Mesothelial cell of epicardium (in vitro differentiated cells): Measurements from ENCODE around the gene ZDHHC19. TPM values are rescaled to one million over a fixed set of nuclear protein-coding genes. Genes with fewer than 3 reads are reported as not detected.

Experiments
- DNase-seq, 2 experiments: peaks; one replicate each; pipeline ENCODE4 v3.0.0; 2021; ENCODE audit warnings: low spot score in 2 of 2; ENCODE audit not compliant: unreplicated experiment in 2 of 2
- H3K27ac Mint-ChIP-seq: 2 replicates; pipeline ENCODE4 v1.8.0; 2021; ENCODE audit warnings: mixed read lengths
- H3K27me3 Mint-ChIP-seq: 2 replicates; pipeline ENCODE4 v1.8.0; 2021; ENCODE audit warnings: low read depth, mixed read lengths
- H3K36me3 Mint-ChIP-seq: 2 replicates; pipeline ENCODE4 v1.8.0; 2021; ENCODE audit warnings: mixed read lengths
- H3K4me1 Mint-ChIP-seq: 2 replicates; pipeline ENCODE4 v1.8.0; 2021; ENCODE audit warnings: mixed read lengths
- H3K4me3 Mint-ChIP-seq: 2 replicates; pipeline ENCODE4 v1.8.0; 2021; ENCODE audit warnings: mild to moderate bottlenecking, moderate library complexity, mixed read lengths
- H3K9me3 Mint-ChIP-seq: 2 replicates; pipeline ENCODE4 v1.8.0; 2021; ENCODE audit warnings: mixed read lengths
- total RNA-seq: library from RNA; stranded (reverse); gene quantifications from 3 replicates; pipeline ENCODE4 v1.2.1, GENCODE V29; 2021
- TF ChIP-seq, protein P1 (sequence below): fragments of 200-600 bp; sonication (generic); IDR thresholded peaks from one replicate; pipeline ENCODE4 v1.5.0; 2021; ENCODE audit warnings: antibody characterized with exemption; ENCODE audit not compliant: unreplicated experiment

The ZDHHC19 gene
- total RNA-seq, 1 donor from 2014 or later = 0.34 TPM

GRCh38 chr3:196194542-196194915 lies 16.7 kb downstream of the ZDHHC19 start:
- H3K36me3 Mint-ChIP-seq = no peaks in the 10 kb centered on the region
- DNase-seq = no peak

DNA sequence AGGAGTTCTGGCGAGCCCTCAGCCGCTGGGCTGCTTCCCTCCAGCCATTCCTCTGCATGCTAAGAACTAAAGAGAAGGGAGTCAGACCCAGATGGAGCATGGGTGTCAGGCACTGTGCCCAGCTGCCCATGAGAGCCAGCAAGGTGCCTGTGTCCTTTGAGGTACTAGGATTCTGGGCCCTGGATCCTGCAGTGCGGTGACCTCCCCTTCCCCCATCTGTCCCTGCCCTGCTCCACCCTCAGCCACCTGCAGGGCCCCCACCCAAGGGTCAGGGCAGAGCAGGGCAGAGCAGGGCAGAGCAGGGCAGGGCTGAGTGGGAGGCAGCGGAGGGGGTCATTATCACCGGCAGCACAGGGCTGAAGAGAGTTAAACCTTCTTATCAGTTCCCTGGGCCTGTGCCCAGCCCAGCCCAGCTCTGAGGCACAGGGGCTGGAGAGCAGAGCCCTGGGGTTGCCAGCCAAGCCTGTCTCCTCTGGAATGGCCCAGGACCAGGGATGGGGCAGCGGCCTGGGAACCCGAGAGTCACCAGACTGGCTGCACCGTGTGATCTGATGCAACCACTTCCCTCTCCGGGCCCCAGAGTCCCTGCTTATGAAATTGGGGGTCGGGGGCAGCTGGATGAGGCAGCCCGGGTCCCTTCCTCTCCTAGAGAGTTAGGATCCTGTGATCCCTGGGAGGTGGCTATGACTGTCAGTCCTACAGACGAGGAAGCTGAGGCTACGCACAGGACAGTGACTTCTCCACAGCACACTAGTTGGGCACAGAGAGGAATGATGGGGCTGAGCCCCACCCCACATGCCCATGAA lies 17.3 kb downstream of the ZDHHC19 start:
- no peak for DNase-seq
- H3K4me3 Mint-ChIP-seq = no peak overlapping the region
- H3K36me3 Mint-ChIP-seq = no peaks in the 10 kb centered on the region
- no peaks in the 10 kb centered on the region for H3K27me3 Mint-ChIP-seq
- no peaks in the 10 kb centered on the region for H3K9me3 Mint-ChIP-seq
- peaks cover 7% of the 10 kb centered on the region for H3K4me1 Mint-ChIP-seq
- no peak overlapping the region for H3K27ac Mint-ChIP-seq
- TF ChIP-seq, protein P1, sequence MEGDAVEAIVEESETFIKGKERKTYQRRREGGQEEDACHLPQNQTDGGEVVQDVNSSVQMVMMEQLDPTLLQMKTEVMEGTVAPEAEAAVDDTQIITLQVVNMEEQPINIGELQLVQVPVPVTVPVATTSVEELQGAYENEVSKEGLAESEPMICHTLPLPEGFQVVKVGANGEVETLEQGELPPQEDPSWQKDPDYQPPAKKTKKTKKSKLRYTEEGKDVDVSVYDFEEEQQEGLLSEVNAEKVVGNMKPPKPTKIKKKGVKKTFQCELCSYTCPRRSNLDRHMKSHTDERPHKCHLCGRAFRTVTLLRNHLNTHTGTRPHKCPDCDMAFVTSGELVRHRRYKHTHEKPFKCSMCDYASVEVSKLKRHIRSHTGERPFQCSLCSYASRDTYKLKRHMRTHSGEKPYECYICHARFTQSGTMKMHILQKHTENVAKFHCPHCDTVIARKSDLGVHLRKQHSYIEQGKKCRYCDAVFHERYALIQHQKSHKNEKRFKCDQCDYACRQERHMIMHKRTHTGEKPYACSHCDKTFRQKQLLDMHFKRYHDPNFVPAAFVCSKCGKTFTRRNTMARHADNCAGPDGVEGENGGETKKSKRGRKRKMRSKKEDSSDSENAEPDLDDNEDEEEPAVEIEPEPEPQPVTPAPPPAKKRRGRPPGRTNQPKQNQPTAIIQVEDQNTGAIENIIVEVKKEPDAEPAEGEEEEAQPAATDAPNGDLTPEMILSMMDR = no peak

More at GRCh38 chr3:196194542-196194915, 16.7 kb downstream of the ZDHHC19 start:
- TF ChIP-seq, protein P1 = no peak
- H3K27ac Mint-ChIP-seq = no peak overlapping the region
- H3K4me1 Mint-ChIP-seq = peaks cover 7% of the 10 kb centered on the region
- no peaks in the 10 kb centered on the region for H3K9me3 Mint-ChIP-seq
- H3K4me3 Mint-ChIP-seq = no peak overlapping the region
- no peaks in the 10 kb centered on the region for H3K27me3 Mint-ChIP-seq

DNA sequence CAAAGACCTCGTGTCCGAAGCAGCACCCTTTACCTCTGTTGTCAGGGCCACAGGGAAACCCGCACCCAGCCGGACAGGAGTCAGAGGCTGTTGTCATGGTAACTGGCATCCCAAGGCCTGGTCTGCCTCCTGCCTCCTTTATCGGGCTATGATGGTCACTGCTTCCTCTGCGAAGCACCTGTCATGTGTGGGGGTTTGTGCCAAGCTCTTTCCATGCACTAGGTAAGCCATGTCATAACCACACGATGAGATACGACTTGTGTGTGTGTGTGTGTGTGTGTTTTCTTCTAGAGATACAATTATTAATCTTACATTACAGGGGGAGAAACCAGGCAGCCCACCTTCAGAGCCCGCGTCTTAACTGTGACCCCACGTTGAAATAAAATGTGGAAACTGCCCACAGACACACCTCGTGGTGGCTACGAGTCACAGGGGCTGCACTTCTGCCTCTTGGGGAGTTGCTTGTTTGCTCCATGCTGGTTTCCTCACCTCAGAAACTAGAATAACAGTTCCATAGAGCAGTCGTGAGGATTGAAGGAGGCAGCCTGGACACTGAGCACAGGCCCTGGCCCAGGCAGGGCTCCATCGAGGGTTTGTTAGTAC lies 18.0 kb downstream of the ZDHHC19 start:
- Mint-ChIP-seq H3K27me3 (no peaks in the 10 kb centered on the region), H3K27ac (no peak overlapping the region), H3K4me1 (peaks cover 7% of the 10 kb centered on the region), H3K9me3 (no peaks in the 10 kb centered on the region), H3K4me3 (no peak overlapping the region), H3K36me3 (no peaks in the 10 kb centered on the region)
- no peak for DNase-seq
- TF ChIP-seq, protein P1 = no peak

DNA sequence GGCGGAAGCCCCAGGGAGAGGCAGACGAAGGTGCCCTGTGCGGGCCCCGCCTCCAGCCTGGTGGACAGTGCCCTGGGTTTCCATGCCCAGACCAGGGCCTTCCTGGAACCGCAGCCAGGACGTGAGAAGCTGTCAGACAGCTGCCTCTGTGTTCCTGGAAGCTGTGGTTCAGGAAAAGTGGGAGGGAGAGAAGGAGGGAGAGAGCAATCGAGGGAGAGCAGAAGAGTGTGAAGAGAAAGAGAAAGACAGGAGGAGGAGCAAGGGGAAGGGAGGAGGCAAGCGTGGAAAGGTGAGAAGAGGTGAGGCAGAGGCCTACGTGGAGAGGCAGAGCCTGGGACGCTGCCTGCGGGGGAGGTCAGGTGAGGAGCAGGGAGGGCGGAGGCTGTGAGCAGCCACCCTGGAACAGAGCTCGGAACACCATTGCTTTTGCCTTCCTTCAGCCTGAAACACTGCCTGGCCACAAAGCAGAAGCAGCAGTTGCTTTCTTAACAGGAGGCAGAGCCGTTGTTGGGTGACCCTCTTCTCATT lies 18.6 kb downstream of the ZDHHC19 start:
- H3K27ac Mint-ChIP-seq = no peak overlapping the region
- DNase-seq = no peak
- H3K27me3 Mint-ChIP-seq = no peaks in the 10 kb centered on the region
- TF ChIP-seq, protein P1 = no peak
- peaks cover 7% of the 10 kb centered on the region for H3K4me1 Mint-ChIP-seq
- no peaks in the 10 kb centered on the region for H3K9me3 Mint-ChIP-seq
- H3K36me3 Mint-ChIP-seq = no peaks in the 10 kb centered on the region
- no peak overlapping the region for H3K4me3 Mint-ChIP-seq

GRCh38 chr3:196192036-196192523 lies 19.1 kb downstream of the ZDHHC19 start:
- Mint-ChIP-seq H3K27me3 (no peaks in the 10 kb centered on the region), H3K4me3 (no peak overlapping the region), H3K4me1 (peaks cover 7% of the 10 kb centered on the region), H3K36me3 (no peaks in the 10 kb centered on the region), H3K9me3 (no peaks in the 10 kb centered on the region), H3K27ac (no peak overlapping the region)
- DNase-seq = no peak
- TF ChIP-seq, protein P1 = no peak
